ENCODE results near the gene TBCCD1. TPM values are rescaled to one million over a fixed set of nuclear protein-coding genes. Genes with fewer than 3 reads are reported as not detected.

TBCCD1 gene
- total and polyA plus RNA-seq, 2 of the 8 experiments (the other 6 are each of a cell fraction or from before 2014, with no cell fraction given): 11.3 to 13.9 TPM

DNA sequence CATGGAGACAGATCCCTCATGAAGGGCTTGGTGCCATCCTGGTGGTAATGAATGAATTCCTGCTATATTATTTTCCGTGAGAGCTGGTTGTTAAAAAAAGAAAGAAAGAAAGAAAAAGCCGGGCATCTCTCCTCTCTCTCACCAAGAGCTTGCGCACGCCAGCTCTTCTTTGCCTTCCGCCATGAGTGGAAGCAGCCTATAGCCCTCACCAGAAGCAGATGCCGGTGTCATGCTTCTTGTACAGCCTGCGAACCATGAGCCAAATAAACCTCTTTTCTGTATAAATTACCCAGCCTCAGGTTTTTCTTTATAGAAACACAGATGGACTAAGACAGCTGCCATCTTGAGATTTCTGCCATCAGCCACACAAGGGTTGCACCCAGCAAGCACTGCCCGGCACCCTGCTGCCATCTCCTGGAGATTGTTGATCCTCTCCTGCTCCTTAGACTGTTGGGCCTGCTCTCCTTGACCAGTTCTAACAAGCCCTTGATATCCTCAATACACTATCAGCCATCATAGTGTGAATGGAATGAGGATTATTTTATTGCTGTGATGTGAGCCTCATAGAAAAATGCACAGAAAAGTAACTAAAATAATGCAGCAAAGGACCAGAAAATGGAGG is 42.2 kb upstream of the TBCCD1 start:
- no peaks in the 10 kb centered on the region for H3K4me1 ChIP-seq (replicated peaks in 1 of 4; ENCODE audit: control insufficient read depth in 3 of 4, insufficient read depth in 4 of 4, low read length in 3 of 4)
- no peaks in the 10 kb centered on the region for H3K9me3 ChIP-seq (ENCODE audit: insufficient read depth in 2 of 2, low read depth in 1 of 2, low read length in 1 of 2)
- H3K36me3 ChIP-seq (ENCODE audit: control insufficient read depth in 2 of 4, insufficient read depth in 4 of 4, low read length in 3 of 4): no peaks in the 10 kb centered on the region
- ChIA-PET POLR2A (ENCODE audit: partially characterized antibody) (interaction anchor here (1.4 to 1.5 kb wide), 2 partner anchors 175 to 176 kb away, joined by 5 to 8 read pairs; partner anchors contain the start of gene EIF4A2), CTCF (ENCODE audit: partially characterized antibody) (interaction anchor here (1.0 to 12.9 kb wide), 7 partner anchors 7 to 149 kb away, joined by 3 to 333 read pairs (median 3); no protein-coding TSS in a partner anchor)
- no peak overlapping the region for H2BK12ac ChIP-seq (ENCODE audit: low read depth, low read length)
- FAIRE-seq (no peak), DNase-seq (ENCODE audit: low read depth in 1 of 2, low spot score in 2 of 2) (no peak)
- H2BK120ac ChIP-seq (replicated peaks; ENCODE audit: low read depth, low read length): no peak overlapping the region
- H2BK20ac ChIP-seq (ENCODE audit: low read length): no peak overlapping the region
- H2BK15ac ChIP-seq (ENCODE audit: low read length): no peak overlapping the region
- no peak overlapping the region for H3K9ac ChIP-seq (replicated peaks in 1 of 4; ENCODE audit: extremely low read depth in 1 of 4, low read depth in 3 of 4, low read length in 3 of 4)
- H3K79me2 ChIP-seq (ENCODE audit: control insufficient read depth in 1 of 2, insufficient read depth in 2 of 2, low read length in 2 of 2): no peaks in the 10 kb centered on the region
- no peak overlapping the region for H4K8ac ChIP-seq (ENCODE audit: extremely low read depth, insufficient read depth, low read length)
- no peak overlapping the region for H2AFZ ChIP-seq (ENCODE audit: low read length)
- H4K20me1 ChIP-seq (replicated peaks in 1 of 2; ENCODE audit: control insufficient read depth in 1 of 2, insufficient read depth in 2 of 2, low read length in 2 of 2): no peaks in the 10 kb centered on the region
- no peaks in the 10 kb centered on the region for H3K27me3 ChIP-seq (replicated peaks in 1 of 4; ENCODE audit: control insufficient read depth in 3 of 4, extremely low read depth in 1 of 4, insufficient read depth in 3 of 4, low read length in 3 of 4)
- 85% methylated on average over 7 of the region's 8 CpGs; no CpG with 5 or more reads in 1 of the 2 experiments for WGBS, 2 experiments (ENCODE audit: extremely low coverage in 1 of 2, insufficient coverage in 1 of 2, insufficient read length in 1 of 2, insufficient replicate concordance in 2 of 2, low coverage in 1 of 2, low lambda C conversion rate in 2 of 2, missing lambda C conversion rate in 1 of 2)
- no peak overlapping the region for H3K4me2 ChIP-seq (ENCODE audit: insufficient read depth in 1 of 2, low read depth in 2 of 2, low read length in 2 of 2)
- no peak overlapping the region for H2AK5ac ChIP-seq (ENCODE audit: low read depth, low read length)
- H4K91ac ChIP-seq (replicated peaks; ENCODE audit: insufficient read length, low read length): no peak overlapping the region
- TF ChIP-seq NANOG (IDR thresholded peaks at IDR 0.05; ENCODE audit: insufficient read depth, low read depth, low read length, poor library complexity, severe bottlenecking): no peak
- TF ChIP-seq CTCF (IDR thresholded peaks at IDR 0.05; ENCODE audit: control extremely low read depth in 1 of 3, insufficient read depth in 1 of 3, low read depth in 1 of 3, low read length in 3 of 3): peak in 1 of 3 experiments; percentile 2; a peak in 1 of 4 replicates
- no peak for TF ChIP-seq RBBP5 (IDR thresholded peaks at IDR 0.05; ENCODE audit: borderline replicate concordance, low read depth, low read length)
- no peaks in the 10 kb centered on the region for H3K23me2 ChIP-seq (ENCODE audit: low read depth, low read length)
- H4K5ac ChIP-seq (ENCODE audit: insufficient read length, low read depth, low read length): no peak overlapping the region
- no peaks in the 10 kb centered on the region for H3K79me1 ChIP-seq (ENCODE audit: low read depth, low read length)
- no peak overlapping the region for H2BK5ac ChIP-seq (ENCODE audit: low read depth, low read length)
- H3K27ac ChIP-seq (ENCODE audit: low read depth, low read length): no peak overlapping the region
- H3K14ac ChIP-seq (ENCODE audit: insufficient read length): no peak overlapping the region
- H3K4me3 ChIP-seq (ENCODE audit: extremely low read depth in 1 of 4, insufficient read depth in 2 of 4, low read depth in 3 of 4, low read length in 4 of 4): no peak overlapping the region
- H3K56ac ChIP-seq (replicated peaks; ENCODE audit: insufficient read length, low read depth, low read length): no peak overlapping the region
- H3K23ac ChIP-seq (ENCODE audit: insufficient read length): no peak overlapping the region
- no peak overlapping the region for H3K4ac ChIP-seq (replicated peaks; ENCODE audit: insufficient read length, low read depth, low read length)
- no peak overlapping the region for H3K18ac ChIP-seq (ENCODE audit: extremely low read depth, low read length)
